Left lung (tissue), 10 donors: ENCODE measurements around the gene NT5DC2. TPM values are rescaled to one million over a fixed set of nuclear protein-coding genes. Genes with fewer than 3 reads are reported as not detected.
A peak's percentile ranks its signal among the peaks of the same experiment; 100 is the strongest.

Experiments
- ATAC-seq: fragments of 200-7000 bp; cut with Tn5 transposase; one replicate; pipeline ENCODE4 v1.9.1; 2020; ENCODE audit warnings: moderate library complexity
- DNase-seq, 4 donors: peaks; one replicate each; pipeline ENCODE4 v3.0.0-alpha.2; 2013 to 2020
- H3K27ac ChIP-seq, 2 donors: fragments of 200-600 bp; sonication (generic) in 1 of 2; one replicate each; pipeline versions ENCODE4 v1.5.0 to v1.8.0; 2020 to 2021
- H3K27me3 ChIP-seq, 2 donors: fragments of 200-600 bp; sonication (generic) in 1 of 2; one replicate each; pipeline versions ENCODE4 v1.5.0 to v1.8.0; 2020 to 2021
- H3K36me3 ChIP-seq, 2 donors: fragments of 200-600 bp; sonication (generic) in 1 of 2; one replicate each; pipeline versions ENCODE4 v1.5.0 to v1.8.0; 2020 to 2021
- H3K4me1 ChIP-seq, 2 donors: fragments of 200-600 bp; one replicate each; pipeline ENCODE4 v1.8.0; 2021
- H3K4me3 ChIP-seq, 2 donors: fragments of 200-600 bp; sonication (generic) in 1 of 2; one replicate each; pipeline versions ENCODE4 v1.5.0 to v1.8.0; 2020 to 2021; ENCODE audit warnings: mild to moderate bottlenecking in 1 of 2
- H3K9me3 ChIP-seq, 2 donors: fragments of 200-600 bp; sonication (generic) in 1 of 2; one replicate each; pipeline versions ENCODE4 v1.5.0 to v1.8.0; 2020 to 2021
- CTCF ChIP-seq, 2 donors: fragments of 200-600 bp; sonication (generic) in 1 of 2; IDR thresholded peaks; one replicate each; pipeline versions ENCODE4 v1.5.0 to v1.8.0; 2021; ENCODE audit warnings: antibody characterized with exemption in 2 of 2
- intact Hi-C, 2 donors: fragments of 100-400 bp; cut with DNase I; formaldehyde crosslinking; loops; one replicate each; pipeline versions ENCODE4 v1.11.2 to v1.14.2; 2022
- polyA plus RNA-seq, 6 donors: library from polyadenylated mRNA; unstranded; fragments of 120-200 nt; gene quantifications; one replicate each; pipeline ENCODE4 v1.2.1, GENCODE V29; 2013; ENCODE audit not compliant: insufficient read length in 6 of 6
- total RNA-seq, 2 donors: library from RNA; stranded (reverse); fragmentation: NEBNext Ultra II Directional; extraction: Animal tissue kit (Norgen Biotek cat#: 25700); gene quantifications; one replicate each; pipeline ENCODE4 v1.2.1, GENCODE V29; 2021
- donor health status: DM: no; HTN: yes; CAD: no.
- donor health status: DM: no; HTN: no; CAD: no.

The NT5DC2 gene
- total and polyA plus RNA-seq, 8 donors, result 81.8 to 365 (median 247) TPM

- Histone ChIP-seq H3K27ac (no peak overlapping the region), H3K4me3 (no peak overlapping the region), H3K27me3 (no peaks in the 10 kb centered on the region), H3K9me3 (no peaks in the 10 kb centered on the region), H3K4me1 (peaks cover 24 to 28% of the 10 kb centered on the region in 2 donors), H3K36me3 (peaks cover 0 to 87% of the 10 kb centered on the region in 2 donors)
- peak in 1 of 4 donors; percentile 73 for DNase-seq
- no peak for TF ChIP-seq CTCF (IDR thresholded peaks at IDR 0.05)
- ATAC-seq, result no peak
- intact Hi-C loops, result no loop called here
These were observed 11.6 kb downstream of the NT5DC2 start for GRCh38 chr3:52521881-52522650.

GRCh38 chr3:52521488-52521824, 12.2 kb downstream of the NT5DC2 start:
- peaks cover 19 to 22% of the 10 kb centered on the region in 2 donors for H3K4me1 ChIP-seq
- DNase-seq, result no peak
- intact Hi-C loops, result no loop called here
- H3K27me3 ChIP-seq, result no peaks in the 10 kb centered on the region
- H3K9me3 ChIP-seq, result no peaks in the 10 kb centered on the region
- H3K36me3 ChIP-seq, result peaks cover 0 to 90% of the 10 kb centered on the region in 2 donors
- H3K27ac ChIP-seq, result no peak overlapping the region
- TF ChIP-seq CTCF (IDR thresholded peaks at IDR 0.05), result no peak
- no peak for ATAC-seq
- no peak overlapping the region for H3K4me3 ChIP-seq

GRCh38 chr3:52520716-52521487, 12.8 kb downstream of the NT5DC2 start:
- H3K27me3 ChIP-seq, result no peaks in the 10 kb centered on the region
- intact Hi-C loops, result no loop called here
- peaks cover 14 to 17% of the 10 kb centered on the region in 2 donors for H3K4me1 ChIP-seq
- peaks cover 0 to 96% of the 10 kb centered on the region in 2 donors for H3K36me3 ChIP-seq
- DNase-seq, result peak in 1 of 4 donors; percentile 58
- ATAC-seq, result no peak
- no peak overlapping the region for H3K4me3 ChIP-seq
- no peak for TF ChIP-seq CTCF (IDR thresholded peaks at IDR 0.05)
- no peaks in the 10 kb centered on the region for H3K9me3 ChIP-seq
- H3K27ac ChIP-seq, result no peak overlapping the region

GRCh38 chr3:52520141-52520667, 13.5 kb downstream of the NT5DC2 start:
- TF ChIP-seq CTCF (IDR thresholded peaks at IDR 0.05), result no peak
- ATAC-seq, result no peak
- H3K4me1 ChIP-seq, result peaks cover 7 to 10% of the 10 kb centered on the region in 2 donors
- H3K27ac ChIP-seq, result no peak overlapping the region
- intact Hi-C loops, result no loop called here
- H3K9me3 ChIP-seq, result no peaks in the 10 kb centered on the region
- DNase-seq, result peak in 1 of 4 donors; percentile 71
- no peak overlapping the region for H3K4me3 ChIP-seq
- no peaks in the 10 kb centered on the region for H3K27me3 ChIP-seq
- H3K36me3 ChIP-seq, result peaks cover 0 to 100% of the 10 kb centered on the region in 2 donors
